Choroid plexus epithelial cell (primary cell): ENCODE measurements around the gene TFRC.
"Not testable (repeated sequence)": the region's sequence is repeated elsewhere in the genome, so short reads cannot be mapped to it uniquely, and the experiment has no call there.

Source experiments
- DNase-seq: peaks from one replicate; pipeline ENCODE4 v3.0.0-alpha.2; 2010; ENCODE audit warnings: low read depth
- H3K4me3 ChIP-seq: 2 replicates; pipeline ENCODE4 v1.5.1; 2011; ENCODE audit warnings: low read depth, mild to moderate bottlenecking, control low read depth, low read length, moderate library complexity
- CTCF ChIP-seq: conservative IDR thresholded peaks from 2 replicates; pipeline ENCODE4 v1.5.1; 2011; ENCODE audit warnings: low read depth, mild to moderate bottlenecking, control low read depth, inconsistent platforms, low read length, moderate library complexity

The TFRC gene

GRCh38 chr3:196044513-196044912 lies 37.4 kb downstream of the TFRC start:
- H3K4me3 ChIP-seq = no peak overlapping the region
- TF ChIP-seq CTCF = no peak
- no peak for DNase-seq

DNA sequence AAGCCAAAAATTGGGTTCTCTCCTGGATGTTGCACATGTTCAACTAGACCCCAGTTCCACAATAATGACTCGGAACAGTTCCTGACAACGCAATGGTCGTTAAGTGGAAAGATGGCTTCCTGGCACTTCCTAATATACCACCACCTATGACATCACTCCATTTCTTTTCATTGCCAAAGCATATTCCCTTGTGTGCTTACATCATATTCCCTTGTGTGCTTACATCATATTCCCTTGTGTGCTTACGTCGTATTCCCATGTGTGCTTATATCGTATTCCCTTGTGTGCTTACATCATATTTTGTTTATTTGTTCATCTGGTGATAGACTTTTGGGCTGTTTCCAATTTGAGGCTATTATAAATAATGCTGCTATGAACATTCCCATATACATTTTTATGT lies 39.2 kb downstream of the TFRC start:
- peak; percentile 4 for DNase-seq
- no peak overlapping the region for H3K4me3 ChIP-seq
- no peak for TF ChIP-seq CTCF

DNA sequence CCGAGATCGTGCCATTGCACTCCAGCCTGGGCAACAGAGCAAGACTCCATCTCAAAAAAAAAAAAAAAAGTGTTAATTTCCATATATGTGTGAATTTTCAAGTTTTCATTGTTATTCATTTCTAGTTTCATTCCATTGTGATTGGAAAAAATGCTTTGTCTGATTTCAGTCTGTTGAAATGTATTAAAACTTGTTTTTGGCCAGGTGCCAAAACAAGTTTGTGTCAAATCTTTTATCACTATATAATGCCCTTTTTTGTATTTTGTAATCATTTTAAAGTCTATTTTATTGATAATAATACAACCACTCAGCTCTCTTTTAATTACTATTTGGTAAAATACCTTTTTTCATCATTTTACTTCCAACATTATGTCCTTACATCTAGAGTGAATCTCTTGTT lies 42.5 kb downstream of the TFRC start:
- no peak for DNase-seq
- no peak overlapping the region for H3K4me3 ChIP-seq
- TF ChIP-seq CTCF = no peak

DNA sequence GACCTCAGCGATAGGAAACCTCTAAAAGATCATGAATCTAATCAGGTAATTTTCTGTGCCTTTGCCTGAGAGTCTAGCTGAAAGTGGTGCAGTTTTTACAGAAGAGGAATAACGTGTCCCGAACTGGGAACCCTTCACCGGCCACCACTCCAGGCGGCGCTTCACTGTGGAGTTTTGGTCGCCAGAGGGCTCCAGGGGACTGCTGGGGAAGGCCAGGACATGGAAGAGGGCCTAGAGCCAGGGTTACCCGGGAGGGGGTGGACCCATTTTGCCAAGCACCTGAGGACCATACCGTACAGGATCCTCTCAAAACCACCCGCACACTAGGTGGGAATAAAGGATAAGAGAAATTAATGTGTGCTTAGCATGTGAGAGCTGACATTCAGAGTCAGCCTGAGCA lies 55.8 kb downstream of the TFRC start:
- DNase-seq = peak; percentile 23
- H3K4me3 ChIP-seq = not testable (repeated sequence)
- TF ChIP-seq CTCF = peak; percentile 64

DNA sequence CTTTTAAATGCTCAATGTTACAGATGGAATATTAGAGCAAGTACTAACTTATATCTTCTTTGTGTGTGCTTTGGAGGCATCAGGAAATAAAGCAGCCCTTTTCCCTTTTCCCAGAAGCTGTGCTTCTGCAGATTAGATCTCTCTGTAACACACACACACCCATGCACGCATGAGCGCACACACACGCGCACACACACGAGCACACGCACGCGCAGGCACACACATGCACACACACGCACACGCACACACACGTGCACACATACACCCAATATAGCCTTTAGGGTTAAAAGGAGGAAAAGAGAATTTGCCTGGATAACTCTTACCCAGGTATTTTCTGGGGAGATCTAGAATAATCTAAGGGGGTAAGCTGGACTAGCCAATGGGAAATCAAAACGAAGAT lies 56.9 kb downstream of the TFRC start:
- no peak overlapping the region for H3K4me3 ChIP-seq
- no peak for DNase-seq
- TF ChIP-seq CTCF = no peak

DNA sequence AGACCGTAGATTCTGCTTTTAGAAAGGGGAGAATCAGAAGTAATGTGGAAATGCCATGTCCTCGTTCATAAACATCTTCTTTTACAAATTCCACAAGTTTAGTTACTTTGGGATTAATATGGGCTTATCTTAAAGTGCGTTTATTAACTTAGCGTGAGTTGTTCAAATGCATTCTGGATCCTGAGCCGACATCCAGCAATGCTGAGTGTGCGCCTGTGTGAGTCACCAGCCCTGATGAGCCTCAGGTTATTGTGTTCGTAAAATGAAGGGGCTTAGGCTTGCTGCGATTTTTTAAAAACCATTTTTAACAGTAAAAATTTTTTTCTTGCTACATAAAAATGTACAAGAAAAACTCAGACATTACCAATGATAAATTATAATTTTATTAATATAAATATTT lies 57.9 kb downstream of the TFRC start:
- no peak for TF ChIP-seq CTCF
- DNase-seq = no peak
- H3K4me3 ChIP-seq = no peak overlapping the region

DNA sequence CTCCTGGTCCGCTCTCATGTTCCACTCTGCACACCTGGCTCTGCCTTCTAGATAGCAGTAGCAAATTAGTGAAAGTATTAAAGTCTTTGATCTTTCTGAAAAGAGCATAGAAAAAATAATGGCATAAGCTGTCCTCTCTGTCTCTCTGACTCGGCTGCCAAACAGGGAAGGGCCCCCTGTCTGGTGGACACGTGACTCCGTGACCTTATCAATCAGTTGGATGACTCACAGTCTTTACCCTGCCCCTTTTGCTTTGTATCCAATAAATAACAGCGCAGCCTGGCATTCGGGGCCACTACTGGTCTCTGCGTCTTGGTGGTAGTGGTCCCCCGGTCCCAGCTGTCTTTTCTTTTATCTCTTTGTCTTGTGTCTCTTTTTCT lies 59.4 kb downstream of the TFRC start:
- DNase-seq, H3K4me3 ChIP-seq: not testable (repeated sequence)

GRCh38 chr3:196020373-196020772 lies 61.5 kb downstream of the TFRC start:
- no peak for DNase-seq
- TF ChIP-seq CTCF = no peak
- no peak overlapping the region for H3K4me3 ChIP-seq

DNA sequence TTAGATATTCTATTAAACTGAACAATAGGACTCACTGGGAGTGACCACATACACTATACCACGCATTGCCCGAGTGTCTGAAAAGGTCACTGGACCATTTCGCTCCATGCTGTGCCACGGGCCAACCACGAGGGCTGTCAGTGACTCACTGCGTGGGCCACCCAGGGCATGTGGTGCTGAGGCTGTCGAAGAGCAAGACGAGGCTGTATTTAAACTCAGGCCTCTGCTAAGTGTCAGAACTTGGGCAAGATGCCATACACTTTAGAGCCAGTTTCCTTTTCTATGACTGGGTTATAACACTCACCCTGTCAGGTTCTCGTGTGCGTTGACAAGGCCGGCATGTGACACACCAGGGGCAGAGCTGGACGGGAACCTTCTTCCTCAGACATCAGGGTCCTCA lies 62.3 kb downstream of the TFRC start:
- not testable (repeated sequence) for H3K4me3 ChIP-seq
- peak; percentile 24 for DNase-seq

- not testable (repeated sequence) for DNase-seq, H3K4me3 ChIP-seq
Measured at GRCh38 chr3:196018159-196018558, 63.7 kb downstream of the TFRC start.
